OCI-M2 (cell line): ENCODE measurements around the gene RASSF4.

Experiments
- DNase-seq: peaks from one replicate; lab custom pipeline; 2025; ENCODE audit not compliant: unreplicated experiment; lab: John Stamatoyannopoulos, UW

The RASSF4 gene

GRCh38 chr10:44974628-44975430 lies 15.2 kb downstream of the RASSF4 start:
- no peak for DNase-seq

- no peak for DNase-seq
Measured at GRCh38 chr10:44975431-44976331, 16.1 kb downstream of the RASSF4 start.

DNA sequence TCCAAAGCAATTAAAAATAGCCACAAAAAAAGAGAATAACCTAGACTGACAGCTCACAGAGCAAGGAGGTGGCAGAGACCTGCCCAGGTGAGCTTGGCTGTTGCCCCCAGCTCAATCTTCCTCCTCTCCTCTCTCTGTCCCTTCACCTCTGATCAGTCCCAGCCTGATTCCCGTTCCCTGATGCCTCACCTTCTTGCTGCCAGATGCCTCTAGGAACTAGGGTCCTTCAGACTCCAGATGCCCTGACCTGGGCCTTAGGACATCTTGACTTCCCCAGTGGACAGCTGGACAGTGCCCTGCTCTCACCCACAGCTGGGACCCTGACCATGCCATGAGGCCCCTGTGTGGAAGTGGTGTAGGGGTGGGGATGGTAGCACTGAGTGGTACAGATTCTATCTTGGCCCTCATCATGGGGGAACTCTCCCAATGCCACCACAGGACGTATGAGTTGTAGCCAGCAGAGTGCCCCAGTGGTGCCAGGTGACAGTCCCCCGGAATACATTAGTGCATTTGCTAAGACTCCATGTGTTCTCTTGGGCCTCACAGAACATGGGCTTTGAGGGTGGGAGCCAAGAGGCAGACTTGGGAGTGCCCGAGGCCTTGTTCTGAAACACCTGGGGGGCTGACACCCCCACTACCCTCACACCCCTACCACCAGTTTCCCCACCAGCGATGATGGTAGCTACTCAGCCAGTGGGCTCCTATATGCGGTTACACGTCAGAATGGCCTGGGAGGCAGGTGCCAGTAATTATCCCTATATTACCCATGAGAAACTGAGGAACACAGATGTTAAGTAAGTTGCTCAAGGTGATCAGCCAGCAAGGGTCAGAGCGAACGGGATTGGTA lies 17.0 kb downstream of the RASSF4 start:
- DNase-seq: no peak

DNA sequence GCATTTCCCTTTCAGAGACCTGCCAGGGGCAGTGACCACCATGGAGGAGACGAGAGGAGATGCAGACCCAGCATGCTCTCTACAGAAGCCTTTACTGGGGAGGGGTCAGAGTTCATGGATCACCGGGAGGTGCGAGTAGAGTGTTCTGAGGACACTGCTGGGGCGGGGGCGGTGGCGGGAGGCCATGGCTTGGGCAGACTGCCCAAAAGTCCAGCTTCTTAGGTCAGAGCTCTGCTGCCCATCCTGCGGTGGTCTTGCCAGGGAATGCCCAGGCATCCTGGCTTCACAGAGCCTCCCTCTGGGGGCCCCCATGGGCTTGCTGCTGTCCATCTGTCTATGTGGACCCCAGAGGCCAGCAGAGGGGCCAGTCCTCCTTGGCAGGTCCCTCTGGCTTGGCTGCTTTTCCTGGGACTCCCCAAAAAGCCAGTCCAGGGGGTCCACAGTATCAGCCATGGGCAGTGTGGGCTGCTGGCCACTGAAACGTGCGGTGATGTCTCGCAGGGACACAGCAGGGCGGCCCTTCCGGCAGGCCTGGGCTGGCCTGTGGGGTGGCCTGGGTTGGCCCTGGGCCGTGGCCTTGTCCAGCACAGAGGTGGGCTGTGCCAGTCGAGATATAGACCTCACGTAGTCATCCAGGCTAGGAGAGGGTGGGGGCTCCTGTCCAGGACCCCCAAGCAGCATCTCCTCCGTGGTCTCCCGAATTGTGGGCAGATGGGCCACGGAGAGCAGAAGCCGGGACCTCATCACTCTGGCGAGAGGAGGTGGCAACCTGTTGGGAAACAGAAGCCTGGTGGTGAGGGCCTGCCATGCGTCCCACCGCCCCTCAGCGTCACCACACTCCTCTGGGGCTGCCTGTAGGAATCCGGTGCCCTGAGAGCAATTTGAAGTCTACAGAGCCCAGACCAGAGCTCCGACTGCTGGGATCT lies 17.9 kb downstream of the RASSF4 start:
- no peak for DNase-seq

DNA sequence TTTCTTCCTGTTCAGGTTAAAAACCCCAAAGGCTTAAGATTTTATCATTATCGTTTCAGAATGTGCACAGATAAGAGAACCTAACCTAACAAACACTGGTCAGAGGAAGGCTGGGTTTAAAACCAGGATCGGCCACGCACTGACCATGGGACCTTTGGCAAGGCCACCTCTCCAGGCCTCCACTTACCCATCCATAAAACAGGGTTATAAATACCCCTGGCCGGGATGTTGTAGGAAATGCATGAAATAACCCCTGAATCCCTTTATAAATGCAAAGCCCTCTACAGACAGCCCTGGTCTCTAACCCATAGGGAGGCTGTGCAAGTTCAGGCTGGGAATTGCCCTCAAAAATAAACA lies 18.6 kb downstream of the RASSF4 start:
- DNase-seq: no peak

- DNase-seq: no peak
Measured at GRCh38 chr10:44978570-44979280, 19.1 kb downstream of the RASSF4 start, which contains the start of gene DEPP1. Gene DEPP1, minus strand, starts transcription at chr10:44978809. Its CDS starts 779 bp downstream, at chr10:44978030.

GRCh38 chr10:44979281-44980191 lies 19.9 kb downstream of the RASSF4 start:
- no peak for DNase-seq

- no peak for DNase-seq
Measured at GRCh38 chr10:44980309-44981171, 20.9 kb downstream of the RASSF4 start.

GRCh38 chr10:44981172-44982113 lies 21.8 kb downstream of the RASSF4 start:
- no peak for DNase-seq

DNA sequence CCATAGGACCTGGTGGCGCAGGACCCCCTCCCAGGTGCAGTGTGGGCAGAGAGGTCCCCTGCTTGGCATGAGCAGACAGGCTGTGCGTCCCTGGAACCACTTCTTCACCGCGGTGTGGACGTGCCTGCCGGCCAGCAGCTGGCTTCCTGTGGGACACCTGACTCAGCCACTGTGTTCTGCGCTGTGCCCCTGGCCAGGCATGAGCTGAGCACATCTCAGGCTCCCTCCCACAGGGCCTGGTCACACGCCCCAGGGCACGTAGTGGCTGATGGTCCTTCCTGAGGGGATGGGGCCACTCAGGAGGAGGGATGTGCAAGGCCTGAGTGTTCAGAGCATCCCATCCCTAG lies 22.5 kb downstream of the RASSF4 start:
- no peak for DNase-seq

DNA sequence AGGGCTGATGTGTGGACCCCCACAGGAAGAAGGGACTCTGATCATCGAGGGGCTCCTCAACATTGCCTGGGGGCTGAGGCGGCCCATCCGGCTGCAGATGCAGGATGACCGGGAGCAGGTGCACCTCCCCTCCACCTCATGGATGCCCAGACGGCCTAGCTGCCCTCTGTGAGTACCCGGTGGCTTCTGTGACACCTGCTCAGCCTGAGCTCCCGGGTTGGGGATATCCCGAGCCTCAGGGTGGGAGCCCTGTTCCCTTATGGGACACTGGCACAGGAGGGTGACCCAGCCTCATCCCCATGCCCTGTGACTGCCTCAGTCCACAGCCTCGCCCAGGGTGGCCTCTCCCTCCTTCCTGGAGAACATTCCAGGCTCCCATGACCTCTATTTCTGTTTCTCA lies 22.9 kb downstream of the RASSF4 start:
- DNase-seq: no peak

DNA sequence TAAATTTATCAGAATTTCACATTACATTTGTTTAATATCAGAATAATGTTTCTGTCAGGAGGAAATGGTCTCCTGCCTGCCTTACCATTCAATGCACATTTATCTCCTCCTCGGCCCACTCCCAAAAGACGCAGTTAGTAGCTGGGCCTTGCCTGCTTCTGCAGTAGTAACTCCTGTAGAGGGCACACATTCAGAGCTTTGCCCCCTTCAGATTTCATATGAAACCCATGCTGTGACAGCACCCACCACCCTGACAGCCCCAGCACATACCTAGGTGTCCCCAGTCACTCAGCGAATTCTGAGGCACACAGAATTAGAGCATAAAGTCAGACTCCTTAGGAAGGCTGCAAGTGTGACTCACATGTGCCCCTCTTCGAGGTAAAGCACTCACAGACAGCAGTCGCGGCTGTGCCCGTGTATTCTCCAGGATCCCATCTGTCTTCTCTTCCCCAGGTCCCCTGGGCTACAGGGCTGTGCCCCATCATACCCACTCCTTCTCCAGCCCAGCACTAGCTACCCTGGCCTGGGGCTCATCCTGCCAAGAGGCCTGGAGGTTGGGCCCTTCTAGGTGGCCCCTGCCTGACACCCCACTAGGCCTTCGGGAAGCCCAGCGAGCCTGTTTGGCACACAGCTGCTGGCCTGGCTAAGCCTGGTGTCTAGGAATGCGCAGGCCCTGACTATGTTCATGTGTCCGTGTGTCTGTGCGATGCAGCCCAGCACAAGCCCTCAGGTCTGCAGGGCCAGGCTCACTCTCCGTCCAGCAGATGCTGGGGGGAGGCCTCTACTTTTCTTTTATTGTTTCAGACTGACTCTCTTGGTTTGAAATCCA lies 23.7 kb downstream of the RASSF4 start:
- no peak for DNase-seq

GRCh38 chr10:44983895-44984278 lies 24.3 kb downstream of the RASSF4 start:
- no peak for DNase-seq

- no peak for DNase-seq
Measured at GRCh38 chr10:44984671-44985101, 25.1 kb downstream of the RASSF4 start.

GRCh38 chr10:44985175-44985681 lies 25.6 kb downstream of the RASSF4 start:
- no peak for DNase-seq
